Measurements from ENCODE around the gene PDZD2.

DNA sequence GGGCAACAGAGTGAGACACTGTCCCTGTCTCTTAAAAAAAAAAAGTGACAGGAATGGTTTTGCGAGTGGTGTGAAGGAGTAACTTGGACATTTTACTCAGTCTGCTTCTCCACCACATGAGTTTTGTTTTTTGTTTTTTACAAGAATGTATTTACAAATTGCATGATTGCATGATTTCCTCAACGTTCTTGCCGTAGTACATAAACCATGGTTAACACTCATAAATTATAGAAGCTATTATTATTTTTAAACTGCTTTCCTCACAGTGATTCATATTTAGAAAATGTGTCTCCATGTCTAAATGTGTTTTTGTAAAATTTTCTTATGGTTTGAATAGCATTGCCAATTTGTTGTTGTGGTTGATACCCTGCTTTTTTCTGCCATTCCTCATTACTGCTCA lies 315.2 kb downstream of the PDZD2 start:
- TF ChIP-seq, protein P1, sequence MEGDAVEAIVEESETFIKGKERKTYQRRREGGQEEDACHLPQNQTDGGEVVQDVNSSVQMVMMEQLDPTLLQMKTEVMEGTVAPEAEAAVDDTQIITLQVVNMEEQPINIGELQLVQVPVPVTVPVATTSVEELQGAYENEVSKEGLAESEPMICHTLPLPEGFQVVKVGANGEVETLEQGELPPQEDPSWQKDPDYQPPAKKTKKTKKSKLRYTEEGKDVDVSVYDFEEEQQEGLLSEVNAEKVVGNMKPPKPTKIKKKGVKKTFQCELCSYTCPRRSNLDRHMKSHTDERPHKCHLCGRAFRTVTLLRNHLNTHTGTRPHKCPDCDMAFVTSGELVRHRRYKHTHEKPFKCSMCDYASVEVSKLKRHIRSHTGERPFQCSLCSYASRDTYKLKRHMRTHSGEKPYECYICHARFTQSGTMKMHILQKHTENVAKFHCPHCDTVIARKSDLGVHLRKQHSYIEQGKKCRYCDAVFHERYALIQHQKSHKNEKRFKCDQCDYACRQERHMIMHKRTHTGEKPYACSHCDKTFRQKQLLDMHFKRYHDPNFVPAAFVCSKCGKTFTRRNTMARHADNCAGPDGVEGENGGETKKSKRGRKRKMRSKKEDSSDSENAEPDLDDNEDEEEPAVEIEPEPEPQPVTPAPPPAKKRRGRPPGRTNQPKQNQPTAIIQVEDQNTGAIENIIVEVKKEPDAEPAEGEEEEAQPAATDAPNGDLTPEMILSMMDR (IDR thresholded peaks at IDR 0.05), result no peak
- TF ChIP-seq POLR2AphosphoS5 (IDR thresholded peaks at IDR 0.05; ENCODE audit: insufficient read depth in 1 of 2, low read depth in 1 of 2), result no peak

All from vagina (tissue), 2 donors.